HCT116 (cell line): ENCODE results near the gene FITM1. TPM values are rescaled to one million over a fixed set of nuclear protein-coding genes. Genes with fewer than 3 reads are reported as not detected.

ENCODE experiments used
- ATAC-seq: fragments of 200-7000 bp; cut with Tn5 transposase; 2 replicates; pipeline ENCODE4 v1.9.1; 2020; ENCODE audit warnings: mild to moderate bottlenecking, moderate library complexity
- BruUV-seq: library from RNA; stranded (reverse); fragments of 400-500 nt; replicated peaks from 2 replicates; lab custom pipeline; 2021; lab: Mats Ljungman, UMichigan
- CTCF ChIA-PET: fragments of 300-600 bp; sonication (Branson Sonifier 250); formaldehyde crosslinking; loops from one replicate; lab custom pipeline; 2021; ENCODE audit warnings: antibody characterized with exemption; lab: Charles Lee
- POLR2A ChIA-PET: fragments of 300-600, 350-600 bp; sonication (Branson Sonifier 250); formaldehyde crosslinking; loops from one replicate; lab custom pipeline; 2021; ENCODE audit warnings: antibody characterized with exemption; lab: Charles Lee
- RAD21 ChIA-PET, 2 experiments: fragments of 300-600 bp; sonication (Branson Sonifier 250); formaldehyde crosslinking; loops; one replicate each; lab custom pipeline; 2023; ENCODE audit warnings: low total read pairs in 2 of 2; ENCODE audit not compliant: uncharacterized antibody in 2 of 2, unreplicated experiment in 2 of 2, low non-redundant PET in 1 of 2; lab: Charles Lee
- DNase-seq: peaks from one replicate; pipeline ENCODE4 v3.0.0-alpha.2; 2010; ENCODE audit warnings: low read depth, low spot score
- H2AFZ ChIP-seq: fragments of 200-600 bp; shearing (Covaris generic), sonication (generic); 2 replicates; pipeline ENCODE4 v1.6.1; 2017; ENCODE audit warnings: low read depth, mixed run types, mixed read lengths, antibody characterized with exemption, low read length; ENCODE audit not compliant: poor library complexity, severe bottlenecking
- H3K27ac ChIP-seq: 2 replicates; pipeline ENCODE4 v1.5.1; 2012; ENCODE audit warnings: low read depth, low read length
- H3K27me3 ChIP-seq: fragments of 200-600 bp; sonication (generic); 2 replicates; pipeline ENCODE4 v1.6.1; 2016; ENCODE audit warnings: mixed run types, low read length, mixed read lengths; ENCODE audit not compliant: insufficient read depth
- H3K36me3 ChIP-seq, 2 experiments: fragments of 200-500 bp in 1 of 2; fragments of 200-600 bp in 1 of 2; sonication (Bioruptor generic) in 1 of 2; sonication (generic) in 1 of 2; 2 replicates each; pipeline versions ENCODE4 v1.5.1 to v1.6.1; 2014 to 2016; ENCODE audit warnings: low read length in 2 of 2, inconsistent platforms in 1 of 2, mixed read lengths in 1 of 2, mixed run types in 1 of 2; ENCODE audit not compliant: insufficient read depth in 2 of 2, control insufficient read depth in 1 of 2
- H3K4me1 ChIP-seq, 2 experiments: fragments of 200-600 bp in 1 of 2; sonication (generic) in 1 of 2; 2 replicates each; pipeline versions ENCODE4 v1.5.1 to v1.6.1; 2012 to 2017; ENCODE audit warnings: low read length in 2 of 2, inconsistent platforms in 1 of 2, mild to moderate bottlenecking in 1 of 2, mixed read lengths in 1 of 2, mixed run types in 1 of 2, moderate library complexity in 1 of 2; ENCODE audit not compliant: insufficient read depth in 2 of 2, control insufficient read depth in 1 of 2
- H3K4me2 ChIP-seq: fragments of 200-600 bp; sonication (generic); 2 replicates; pipeline ENCODE4 v1.6.1; 2017; ENCODE audit warnings: mixed run types, low read length, mixed read lengths
- H3K4me3 ChIP-seq, 2 experiments: fragments of 200-600 bp in 1 of 2; sonication (generic) in 1 of 2; replicated peaks in 1 of 2; 2 replicates each; pipeline ENCODE4 v1.5.1; 2011 to 2016; ENCODE audit warnings: low read length in 2 of 2, control low read depth in 1 of 2, low read depth in 1 of 2, mild to moderate bottlenecking in 1 of 2, mixed read lengths in 1 of 2, mixed run types in 1 of 2
- H3K79me2 ChIP-seq: fragments of 200-600 bp; sonication (generic); 2 replicates; pipeline ENCODE4 v1.6.1; 2017; ENCODE audit warnings: mild to moderate bottlenecking, mixed run types, low read length, moderate library complexity, mixed read lengths; ENCODE audit not compliant: insufficient read depth
- H3K9ac ChIP-seq: fragments of 200-600 bp; sonication (generic); 2 replicates; pipeline ENCODE4 v1.6.1; 2016; ENCODE audit warnings: low read length, mixed read lengths
- H3K9me2 ChIP-seq: fragments of 200-600 bp; sonication (generic), shearing (Covaris generic); 2 replicates; pipeline ENCODE4 v1.6.1; 2017; ENCODE audit warnings: mixed run types, mild to moderate bottlenecking, moderate library complexity; ENCODE audit not compliant: insufficient read depth
- H3K9me3 ChIP-seq, 2 experiments: fragments of 200-500 bp in 1 of 2; fragments of 200-600 bp in 1 of 2; sonication (Bioruptor generic) in 1 of 2; sonication (generic) in 1 of 2; 2 replicates each; pipeline ENCODE4 v1.6.1; 2014 to 2017; ENCODE audit warnings: low read length in 2 of 2, mixed read lengths in 2 of 2, inconsistent platforms in 1 of 2, low read depth in 1 of 2, mild to moderate bottlenecking in 1 of 2, mixed run types in 1 of 2, moderate library complexity in 1 of 2; ENCODE audit not compliant: control insufficient read depth in 1 of 2, insufficient read depth in 1 of 2
- H4K20me1 ChIP-seq: fragments of 200-600 bp; sonication (generic), shearing (Covaris generic); 2 replicates; pipeline ENCODE4 v1.6.1; 2017; ENCODE audit warnings: mixed run types, mild to moderate bottlenecking, moderate library complexity; ENCODE audit not compliant: insufficient read depth
- EGR1 ChIP-seq: IDR thresholded peaks from 2 replicates; pipeline ENCODE4 v1.6.1; 2012; ENCODE audit warnings: low read depth
- ELF1 ChIP-seq: IDR thresholded peaks from 2 replicates; pipeline ENCODE4 v1.6.1; 2012; ENCODE audit warnings: low read depth, borderline replicate concordance
- POLR2AphosphoS5 ChIP-seq: IDR thresholded peaks from 2 replicates; pipeline ENCODE4 v1.6.1; 2011; ENCODE audit warnings: mild to moderate bottlenecking, low read depth, low read length, moderate library complexity
- RAD21 ChIP-seq: IDR thresholded peaks from 2 replicates; pipeline ENCODE4 v1.6.1; 2012; ENCODE audit warnings: low read depth, mild to moderate bottlenecking
- SIN3A ChIP-seq: IDR thresholded peaks from 2 replicates; pipeline ENCODE4 v1.6.1; 2012; ENCODE audit warnings: low read depth
- TCF7L2 ChIP-seq: IDR thresholded peaks from 2 replicates; pipeline ENCODE4 v1.7.0; 2011; ENCODE audit warnings: borderline replicate concordance, inconsistent platforms; ENCODE audit not compliant: insufficient read depth, insufficient read length; ENCODE audit errors: extremely low read depth
- YY1 ChIP-seq: IDR thresholded peaks from 2 replicates; pipeline ENCODE4 v1.6.1; 2011; ENCODE audit warnings: low read length, low read depth, moderate library complexity, mild to moderate bottlenecking; ENCODE audit not compliant: insufficient replicate concordance; ENCODE audit errors: extremely low read depth
- ZFX ChIP-seq: fragments of 450-650 bp; IDR thresholded peaks from 2 replicates; pipeline ENCODE4 v1.6.1; 2017
- ZNF274 ChIP-seq: fragments of 200-500 bp; sonication (Bioruptor generic); IDR thresholded peaks from 2 replicates; pipeline ENCODE4 v1.6.1; 2014; ENCODE audit warnings: mild to moderate bottlenecking, low read depth, low read length, inconsistent platforms
- intact Hi-C: fragments of 100-400 bp; cut with micrococcal nuclease; formaldehyde crosslinking; loops from 2 replicates; pipeline ENCODE4 v1.10.0; 2022
- total RNA-seq: library from RNA; stranded (reverse); gene quantifications from one replicate; pipeline ENCODE4 v1.2.1, GENCODE V29; 2021; ENCODE audit not compliant: unreplicated experiment
- TF ChIP-seq, protein P1 (sequence below): IDR thresholded peaks from 2 replicates; pipeline ENCODE4 v1.6.1; 2012; ENCODE audit warnings: low read depth
- TF ChIP-seq, protein P2 (sequence below): IDR thresholded peaks from 2 replicates; pipeline ENCODE4 v1.6.1; 2012
- TF ChIP-seq, protein P3 (sequence below): IDR thresholded peaks from 2 replicates; pipeline ENCODE4 v1.6.1; 2012
- TF ChIP-seq, protein P4 (sequence below), 3 experiments: fragments of 200-600 bp in 1 of 3; sonication (generic) in 1 of 3; IDR thresholded peaks in 2 of 3; conservative IDR thresholded peaks in 1 of 3; 2 replicates each; pipeline ENCODE4 v1.5.1; 2012 to 2017; ENCODE audit warnings: low read depth in 2 of 3, low read length in 2 of 3, antibody characterized with exemption in 1 of 3, borderline replicate concordance in 1 of 3, control low read depth in 1 of 3, mild to moderate bottlenecking in 1 of 3, mixed read lengths in 1 of 3, mixed run types in 1 of 3, moderate library complexity in 1 of 3; ENCODE audit not compliant: insufficient read depth in 1 of 3

Gene FITM1
- total RNA-seq, 1 experiment from 2014 or later, result 0.81 TPM

DNA sequence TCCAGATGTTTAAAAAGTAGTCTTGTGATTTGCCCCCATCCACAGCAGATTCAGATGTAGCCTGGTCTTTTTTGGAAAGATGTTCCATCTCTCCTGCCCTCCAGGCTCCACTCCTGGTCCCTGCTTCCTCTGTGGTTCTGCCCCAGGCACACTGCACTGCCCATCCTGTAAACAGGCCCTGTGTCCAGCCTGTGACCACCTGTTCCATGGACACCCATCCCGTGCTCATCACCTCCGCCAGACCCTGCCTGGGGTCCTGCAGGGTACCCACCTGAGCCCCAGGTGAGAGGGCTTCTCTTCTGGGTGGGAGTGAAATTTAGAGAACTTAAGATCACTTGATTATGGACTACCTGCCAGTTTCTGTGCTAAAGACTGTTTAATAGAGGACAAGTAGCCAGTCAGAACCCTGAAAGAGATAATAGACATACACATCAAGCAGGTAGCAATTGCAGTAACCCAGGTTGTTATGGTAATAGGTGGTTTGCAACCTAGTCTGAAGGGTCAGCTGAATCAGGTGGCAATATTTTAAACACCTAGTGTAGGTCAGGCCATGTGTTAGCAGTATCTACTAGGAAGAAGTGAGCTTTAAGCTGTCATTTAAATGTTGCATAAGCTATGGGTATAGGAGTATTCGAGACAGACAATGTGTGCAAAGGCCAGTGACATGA is 19.0 kb downstream of the FITM1 start (continued):
- no peak for TF ChIP-seq POLR2AphosphoS5
- no peak for TF ChIP-seq ELF1
- TF ChIP-seq, protein P1, sequence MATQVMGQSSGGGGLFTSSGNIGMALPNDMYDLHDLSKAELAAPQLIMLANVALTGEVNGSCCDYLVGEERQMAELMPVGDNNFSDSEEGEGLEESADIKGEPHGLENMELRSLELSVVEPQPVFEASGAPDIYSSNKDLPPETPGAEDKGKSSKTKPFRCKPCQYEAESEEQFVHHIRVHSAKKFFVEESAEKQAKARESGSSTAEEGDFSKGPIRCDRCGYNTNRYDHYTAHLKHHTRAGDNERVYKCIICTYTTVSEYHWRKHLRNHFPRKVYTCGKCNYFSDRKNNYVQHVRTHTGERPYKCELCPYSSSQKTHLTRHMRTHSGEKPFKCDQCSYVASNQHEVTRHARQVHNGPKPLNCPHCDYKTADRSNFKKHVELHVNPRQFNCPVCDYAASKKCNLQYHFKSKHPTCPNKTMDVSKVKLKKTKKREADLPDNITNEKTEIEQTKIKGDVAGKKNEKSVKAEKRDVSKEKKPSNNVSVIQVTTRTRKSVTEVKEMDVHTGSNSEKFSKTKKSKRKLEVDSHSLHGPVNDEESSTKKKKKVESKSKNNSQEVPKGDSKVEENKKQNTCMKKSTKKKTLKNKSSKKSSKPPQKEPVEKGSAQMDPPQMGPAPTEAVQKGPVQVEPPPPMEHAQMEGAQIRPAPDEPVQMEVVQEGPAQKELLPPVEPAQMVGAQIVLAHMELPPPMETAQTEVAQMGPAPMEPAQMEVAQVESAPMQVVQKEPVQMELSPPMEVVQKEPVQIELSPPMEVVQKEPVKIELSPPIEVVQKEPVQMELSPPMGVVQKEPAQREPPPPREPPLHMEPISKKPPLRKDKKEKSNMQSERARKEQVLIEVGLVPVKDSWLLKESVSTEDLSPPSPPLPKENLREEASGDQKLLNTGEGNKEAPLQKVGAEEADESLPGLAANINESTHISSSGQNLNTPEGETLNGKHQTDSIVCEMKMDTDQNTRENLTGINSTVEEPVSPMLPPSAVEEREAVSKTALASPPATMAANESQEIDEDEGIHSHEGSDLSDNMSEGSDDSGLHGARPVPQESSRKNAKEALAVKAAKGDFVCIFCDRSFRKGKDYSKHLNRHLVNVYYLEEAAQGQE, result no peak

DNA sequence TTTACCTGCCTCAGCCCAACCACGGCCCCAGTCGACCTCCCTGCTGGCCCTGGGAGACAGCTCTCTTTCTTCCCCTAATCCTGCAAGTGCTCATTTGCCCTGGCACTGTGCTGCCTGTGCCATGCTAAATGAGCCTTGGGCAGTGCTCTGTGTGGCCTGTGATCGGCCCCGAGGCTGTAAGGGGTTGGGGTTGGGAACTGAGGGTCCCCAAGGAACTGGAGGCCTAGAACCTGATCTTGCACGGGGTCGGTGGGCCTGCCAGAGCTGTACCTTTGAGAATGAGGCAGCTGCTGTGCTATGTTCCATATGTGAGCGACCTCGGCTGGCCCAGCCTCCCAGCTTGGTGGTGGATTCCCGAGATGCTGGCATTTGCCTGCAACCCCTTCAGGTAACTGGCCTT is 19.6 kb downstream of the FITM1 start:
- H3K79me2 ChIP-seq, result peaks cover 49% of the 10 kb centered on the region
- H3K4me2 ChIP-seq, result no peak overlapping the region
- no peaks in the 10 kb centered on the region for H3K9me2 ChIP-seq
- CTCF ChIA-PET, result interaction anchor here (1.0 kb wide), 1 partner anchor 11 kb away, joined by 4 read pairs; the partner anchor contains the start of gene IRF9
- H3K4me1 ChIP-seq, result peaks cover 13 to 16% of the 10 kb centered on the region in 2 experiments
- DNase-seq (no peak), ATAC-seq (no peak)
- H3K36me3 ChIP-seq, result peaks cover 33 to 39% of the 10 kb centered on the region in 2 experiments
- H3K4me3 ChIP-seq, result no peak overlapping the region
- H3K9me3 ChIP-seq, result no peaks in the 10 kb centered on the region
- H3K9ac ChIP-seq, result no peak overlapping the region
- H2AFZ ChIP-seq, result no peak overlapping the region
- POLR2A ChIA-PET, result interaction anchor here (1.8 kb wide), 1 partner anchor 9 kb away, joined by 4 read pairs; the partner anchor contains the start of gene EMC9
- BruUV-seq, result no TSS peak
- TF ChIP-seq TCF7L2 (no peak), RAD21 (no peak), POLR2AphosphoS5 (no peak), EGR1 (no peak), ZFX (no peak), SIN3A (no peak), YY1 (no peak), ELF1 (no peak), ZNF274 (no peak)
- TF ChIP-seq, protein P2, sequence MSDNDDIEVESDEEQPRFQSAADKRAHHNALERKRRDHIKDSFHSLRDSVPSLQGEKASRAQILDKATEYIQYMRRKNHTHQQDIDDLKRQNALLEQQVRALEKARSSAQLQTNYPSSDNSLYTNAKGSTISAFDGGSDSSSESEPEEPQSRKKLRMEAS, result no peak
- TF ChIP-seq, protein P1, result no peak
- TF ChIP-seq, protein P3, sequence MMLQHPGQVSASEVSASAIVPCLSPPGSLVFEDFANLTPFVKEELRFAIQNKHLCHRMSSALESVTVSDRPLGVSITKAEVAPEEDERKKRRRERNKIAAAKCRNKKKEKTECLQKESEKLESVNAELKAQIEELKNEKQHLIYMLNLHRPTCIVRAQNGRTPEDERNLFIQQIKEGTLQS, result no peak
- TF ChIP-seq, protein P4, sequence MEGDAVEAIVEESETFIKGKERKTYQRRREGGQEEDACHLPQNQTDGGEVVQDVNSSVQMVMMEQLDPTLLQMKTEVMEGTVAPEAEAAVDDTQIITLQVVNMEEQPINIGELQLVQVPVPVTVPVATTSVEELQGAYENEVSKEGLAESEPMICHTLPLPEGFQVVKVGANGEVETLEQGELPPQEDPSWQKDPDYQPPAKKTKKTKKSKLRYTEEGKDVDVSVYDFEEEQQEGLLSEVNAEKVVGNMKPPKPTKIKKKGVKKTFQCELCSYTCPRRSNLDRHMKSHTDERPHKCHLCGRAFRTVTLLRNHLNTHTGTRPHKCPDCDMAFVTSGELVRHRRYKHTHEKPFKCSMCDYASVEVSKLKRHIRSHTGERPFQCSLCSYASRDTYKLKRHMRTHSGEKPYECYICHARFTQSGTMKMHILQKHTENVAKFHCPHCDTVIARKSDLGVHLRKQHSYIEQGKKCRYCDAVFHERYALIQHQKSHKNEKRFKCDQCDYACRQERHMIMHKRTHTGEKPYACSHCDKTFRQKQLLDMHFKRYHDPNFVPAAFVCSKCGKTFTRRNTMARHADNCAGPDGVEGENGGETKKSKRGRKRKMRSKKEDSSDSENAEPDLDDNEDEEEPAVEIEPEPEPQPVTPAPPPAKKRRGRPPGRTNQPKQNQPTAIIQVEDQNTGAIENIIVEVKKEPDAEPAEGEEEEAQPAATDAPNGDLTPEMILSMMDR (IDR thresholded peaks at IDR 0.05 in 2 of 3, conservative IDR thresholded peaks at IDR 0.05 in 1 of 3; ENCODE audit: borderline replicate concordance in 1 of 3, insufficient read depth in 1 of 3, low read depth in 2 of 3, low read length in 2 of 3), result no peak
- TF ChIP-seq, all 23 proteins: peak for 0
- H3K27me3 ChIP-seq, result no peaks in the 10 kb centered on the region
- RAD21 ChIA-PET, result no interaction called here
- H3K27ac ChIP-seq, result no peak overlapping the region
- intact Hi-C loops, result no loop called here
- H4K20me1 ChIP-seq, result no peaks in the 10 kb centered on the region
